GM18499 (cell line): Measurements from ENCODE around the gene SUGP1.

Experiments
- ATAC-seq: cut with Tn5 transposase; IDR thresholded peaks from one replicate; pipeline ENCODE4 v1.9.1; 2021; ENCODE audit warnings: moderate number of reproducible peaks; ENCODE audit not compliant: insufficient read depth, unreplicated experiment

SUGP1 gene

GRCh38 chr19:19304186-19304965, 15.9 kb downstream of the SUGP1 start:
- no peak for ATAC-seq

- ATAC-seq: no peak
Observed at GRCh38 chr19:19303411-19303810, 16.9 kb downstream of the SUGP1 start.

GRCh38 chr19:19300613-19301012, 19.7 kb downstream of the SUGP1 start:
- ATAC-seq: no peak

- ATAC-seq: no peak
Observed at GRCh38 chr19:19297759-19298158, 22.6 kb downstream of the SUGP1 start.

- ATAC-seq: no peak
Observed at GRCh38 chr19:19296953-19297689, 23.2 kb downstream of the SUGP1 start.

- no peak for ATAC-seq
Observed at GRCh38 chr19:19294914-19295313, 25.4 kb downstream of the SUGP1 start.

- no peak for ATAC-seq
Observed at GRCh38 chr19:19292607-19293006, 27.7 kb downstream of the SUGP1 start.

GRCh38 chr19:19285686-19286085, 34.6 kb downstream of the SUGP1 start:
- no peak for ATAC-seq

- no peak for ATAC-seq
Observed at GRCh38 chr19:19280561-19280960, 39.7 kb downstream of the SUGP1 start.

GRCh38 chr19:19279853-19280252, 40.5 kb downstream of the SUGP1 start:
- no peak for ATAC-seq

GRCh38 chr19:19279062-19279612, 41.2 kb downstream of the SUGP1 start:
- ATAC-seq: no peak

GRCh38 chr19:19278315-19278714, 42.0 kb downstream of the SUGP1 start:
- ATAC-seq: no peak

GRCh38 chr19:19276851-19277250, 43.5 kb downstream of the SUGP1 start:
- ATAC-seq: no peak

GRCh38 chr19:19276386-19276785, 43.9 kb downstream of the SUGP1 start:
- ATAC-seq: no peak

GRCh38 chr19:19274716-19275565, 45.4 kb downstream of the SUGP1 start:
- no peak for ATAC-seq

- no peak for ATAC-seq
Observed at GRCh38 chr19:19274146-19274545, 46.2 kb downstream of the SUGP1 start.

- no peak for ATAC-seq
Observed at GRCh38 chr19:19271828-19272599, 48.3 kb downstream of the SUGP1 start.

GRCh38 chr19:19270749-19271571, 49.3 kb downstream of the SUGP1 start:
- ATAC-seq: no peak
